HL-60 (cell line): ENCODE data around the gene FASTKD3.

Source experiments
- DNase-seq, 2 experiments: peaks; one replicate each; pipeline ENCODE4 v3.0.0-alpha.2; 2010 to 2020; ENCODE audit warnings: low read depth in 1 of 2, low spot score in 1 of 2
- H3K27ac ChIP-seq: fragments of 250-450 bp; sonication (Bioruptor Pico); replicated peaks from 2 replicates; pipeline ENCODE4 v1.5.1; 2020; ENCODE audit warnings: mild to moderate bottlenecking, moderate library complexity
- H3K27me3 ChIP-seq: fragments of 250-450 bp; sonication (Bioruptor Pico); 2 replicates; pipeline ENCODE4 v1.5.1; 2021; ENCODE audit warnings: mild to moderate bottlenecking, moderate library complexity; ENCODE audit not compliant: insufficient read depth, poor library complexity, severe bottlenecking
- H3K4me3 ChIP-seq: replicated peaks from 2 replicates; pipeline ENCODE4 v1.5.1; 2011; ENCODE audit warnings: mild to moderate bottlenecking, control low read depth, low read length; ENCODE audit not compliant: insufficient read depth
- GABPA ChIP-seq: IDR thresholded peaks from 2 replicates; pipeline ENCODE4 v1.6.1; 2012; ENCODE audit warnings: low read depth
- POLR2AphosphoS5 ChIP-seq: IDR thresholded peaks from 2 replicates; pipeline ENCODE4 v1.6.1; 2012; ENCODE audit warnings: low read depth
- SPI1 ChIP-seq: IDR thresholded peaks from 2 replicates; pipeline ENCODE4 v1.6.1; 2012; ENCODE audit warnings: low read depth, mild to moderate bottlenecking, borderline replicate concordance
- TF ChIP-seq, protein P1 (sequence below): IDR thresholded peaks from 2 replicates; pipeline ENCODE4 v1.6.1; 2012; ENCODE audit warnings: low read depth; ENCODE audit not compliant: insufficient replicate concordance
- TF ChIP-seq, protein P2 (sequence below): IDR thresholded peaks from one replicate; pipeline ENCODE4 v1.5.1; 2011; ENCODE audit warnings: low read length, control low read depth, inconsistent platforms; ENCODE audit not compliant: insufficient read depth

The FASTKD3 gene

DNA sequence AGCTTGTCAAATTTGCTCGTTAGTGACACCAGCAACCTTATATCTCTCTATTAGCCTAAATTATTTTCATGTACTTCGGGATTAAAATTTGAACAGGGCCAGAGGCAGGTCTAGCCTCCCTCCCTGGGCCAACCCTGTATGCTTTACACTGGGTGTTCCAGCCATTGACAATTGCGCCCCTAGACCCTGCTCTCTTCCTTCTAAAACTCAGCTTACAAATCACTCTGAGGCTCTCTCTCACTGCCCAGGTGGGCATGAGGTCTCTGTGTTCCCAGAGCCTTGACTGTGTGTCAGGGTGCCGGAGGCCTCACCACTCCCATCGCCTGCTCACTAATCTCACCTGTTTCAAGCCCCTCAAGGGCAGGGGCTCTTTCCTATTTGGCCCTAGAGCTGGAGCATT, 11.5 kb downstream of the FASTKD3 start:
- TF ChIP-seq, protein P1, sequence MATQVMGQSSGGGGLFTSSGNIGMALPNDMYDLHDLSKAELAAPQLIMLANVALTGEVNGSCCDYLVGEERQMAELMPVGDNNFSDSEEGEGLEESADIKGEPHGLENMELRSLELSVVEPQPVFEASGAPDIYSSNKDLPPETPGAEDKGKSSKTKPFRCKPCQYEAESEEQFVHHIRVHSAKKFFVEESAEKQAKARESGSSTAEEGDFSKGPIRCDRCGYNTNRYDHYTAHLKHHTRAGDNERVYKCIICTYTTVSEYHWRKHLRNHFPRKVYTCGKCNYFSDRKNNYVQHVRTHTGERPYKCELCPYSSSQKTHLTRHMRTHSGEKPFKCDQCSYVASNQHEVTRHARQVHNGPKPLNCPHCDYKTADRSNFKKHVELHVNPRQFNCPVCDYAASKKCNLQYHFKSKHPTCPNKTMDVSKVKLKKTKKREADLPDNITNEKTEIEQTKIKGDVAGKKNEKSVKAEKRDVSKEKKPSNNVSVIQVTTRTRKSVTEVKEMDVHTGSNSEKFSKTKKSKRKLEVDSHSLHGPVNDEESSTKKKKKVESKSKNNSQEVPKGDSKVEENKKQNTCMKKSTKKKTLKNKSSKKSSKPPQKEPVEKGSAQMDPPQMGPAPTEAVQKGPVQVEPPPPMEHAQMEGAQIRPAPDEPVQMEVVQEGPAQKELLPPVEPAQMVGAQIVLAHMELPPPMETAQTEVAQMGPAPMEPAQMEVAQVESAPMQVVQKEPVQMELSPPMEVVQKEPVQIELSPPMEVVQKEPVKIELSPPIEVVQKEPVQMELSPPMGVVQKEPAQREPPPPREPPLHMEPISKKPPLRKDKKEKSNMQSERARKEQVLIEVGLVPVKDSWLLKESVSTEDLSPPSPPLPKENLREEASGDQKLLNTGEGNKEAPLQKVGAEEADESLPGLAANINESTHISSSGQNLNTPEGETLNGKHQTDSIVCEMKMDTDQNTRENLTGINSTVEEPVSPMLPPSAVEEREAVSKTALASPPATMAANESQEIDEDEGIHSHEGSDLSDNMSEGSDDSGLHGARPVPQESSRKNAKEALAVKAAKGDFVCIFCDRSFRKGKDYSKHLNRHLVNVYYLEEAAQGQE = no peak
- TF ChIP-seq GABPA = no peak
- TF ChIP-seq, protein P2, sequence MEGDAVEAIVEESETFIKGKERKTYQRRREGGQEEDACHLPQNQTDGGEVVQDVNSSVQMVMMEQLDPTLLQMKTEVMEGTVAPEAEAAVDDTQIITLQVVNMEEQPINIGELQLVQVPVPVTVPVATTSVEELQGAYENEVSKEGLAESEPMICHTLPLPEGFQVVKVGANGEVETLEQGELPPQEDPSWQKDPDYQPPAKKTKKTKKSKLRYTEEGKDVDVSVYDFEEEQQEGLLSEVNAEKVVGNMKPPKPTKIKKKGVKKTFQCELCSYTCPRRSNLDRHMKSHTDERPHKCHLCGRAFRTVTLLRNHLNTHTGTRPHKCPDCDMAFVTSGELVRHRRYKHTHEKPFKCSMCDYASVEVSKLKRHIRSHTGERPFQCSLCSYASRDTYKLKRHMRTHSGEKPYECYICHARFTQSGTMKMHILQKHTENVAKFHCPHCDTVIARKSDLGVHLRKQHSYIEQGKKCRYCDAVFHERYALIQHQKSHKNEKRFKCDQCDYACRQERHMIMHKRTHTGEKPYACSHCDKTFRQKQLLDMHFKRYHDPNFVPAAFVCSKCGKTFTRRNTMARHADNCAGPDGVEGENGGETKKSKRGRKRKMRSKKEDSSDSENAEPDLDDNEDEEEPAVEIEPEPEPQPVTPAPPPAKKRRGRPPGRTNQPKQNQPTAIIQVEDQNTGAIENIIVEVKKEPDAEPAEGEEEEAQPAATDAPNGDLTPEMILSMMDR = no peak
- no peak for TF ChIP-seq POLR2AphosphoS5
- no peak for TF ChIP-seq SPI1
- Histone ChIP-seq H3K27ac (no peak overlapping the region), H3K4me3 (no peak overlapping the region), H3K27me3 (no peaks in the 10 kb centered on the region)
- DNase-seq = no peak

- DNase-seq = peak in 1 of 2 experiments; percentile 59
- TF ChIP-seq, protein P1 = no peak
- TF ChIP-seq, protein P2 = peak; percentile 36
- Histone ChIP-seq H3K27ac (no peak overlapping the region), H3K4me3 (no peak overlapping the region), H3K27me3 (no peaks in the 10 kb centered on the region)
Measured at GRCh38 chr5:7856855-7857254, 12.0 kb downstream of the FASTKD3 start.

DNA sequence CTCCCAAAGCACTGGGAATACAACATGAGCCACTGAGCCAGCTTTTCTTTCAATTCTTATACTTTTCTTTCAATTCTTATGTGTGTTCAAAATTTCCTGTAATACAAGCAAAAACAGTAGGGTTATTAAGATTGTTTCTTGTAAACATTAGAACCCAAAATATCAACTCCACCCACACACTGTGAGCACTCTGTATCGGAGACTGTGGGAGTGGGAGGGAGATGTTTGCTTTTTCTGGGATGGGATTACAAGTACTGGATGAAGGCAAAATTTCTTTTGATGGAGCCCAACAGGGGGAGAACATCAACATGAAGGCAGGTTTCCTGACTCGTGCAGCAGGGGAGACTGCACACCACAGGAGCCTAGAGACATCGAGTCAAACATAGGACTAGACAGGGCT, 13.2 kb downstream of the FASTKD3 start:
- TF ChIP-seq SPI1 (no peak), POLR2AphosphoS5 (no peak), GABPA (no peak)
- TF ChIP-seq, protein P1 = no peak
- TF ChIP-seq, protein P2 = no peak

More for the DNA sequence above, 13.2 kb downstream of the FASTKD3 start:
- Histone ChIP-seq H3K4me3 (no peak overlapping the region), H3K27me3 (peaks cover 9% of the 10 kb centered on the region), H3K27ac (no peak overlapping the region)
- no peak for DNase-seq
